Measurements from ENCODE around the gene MED31. TPM values are rescaled to one million over a fixed set of nuclear protein-coding genes. Genes with fewer than 3 reads are reported as not detected.

MED31 gene
- total RNA-seq (ENCODE audit: unreplicated experiment): 12.7 TPM
- long read RNA-seq, transcript MED31-201 (4 exons, 1,654 nt): major isoform, 8 of 12 reads
- long read RNA-seq, partial matches to known transcripts: 0 of 12 reads
- long read RNA-seq, other reads (novel, unspliced or antisense): 0 of 12 reads

- Mint-ChIP-seq H3K9me3 (ENCODE audit: unreplicated experiment) (peaks cover 5% of the 10 kb centered on the region), H3K27me3 (ENCODE audit: unreplicated experiment) (peaks cover 10% of the 10 kb centered on the region), H3K4me3 (ENCODE audit: unreplicated experiment) (peak within 1 kb of the TSS; percentile 99), H3K4me1 (ENCODE audit: low read depth, unreplicated experiment) (peaks cover 22% of the 10 kb centered on the region), H3K27ac (ENCODE audit: unreplicated experiment) (peak within 1 kb of the TSS; percentile 96), H3K36me3 (ENCODE audit: unreplicated experiment) (no peaks in the 10 kb centered on the region)
- TF ChIP-seq CTCF (IDR thresholded peaks at IDR 0.05; ENCODE audit: partially characterized antibody, unreplicated experiment): no peak
- DNase-seq: peak; percentile 97
These were observed at the start of gene MED31, which contains the start of gene C17orf100 for GRCh38 chr17:6651354-6651918. Gene MED31, minus strand, starts transcription at chr17:6651605. Its CDS starts 77 bp downstream, at chr17:6651528. Gene C17orf100, plus strand, starts transcription at chr17:6651762. Its CDS starts 152 bp downstream, at chr17:6651914.

GRCh38 chr17:6700948-6701307 lies 49.5 kb upstream of the MED31 start:
- DNase-seq: no peak
- Mint-ChIP-seq H3K27me3 (ENCODE audit: unreplicated experiment) (peaks cover 2% of the 10 kb centered on the region), H3K9me3 (ENCODE audit: unreplicated experiment) (no peaks in the 10 kb centered on the region), H3K27ac (ENCODE audit: unreplicated experiment) (no peak overlapping the region), H3K4me1 (ENCODE audit: low read depth, unreplicated experiment) (no peaks in the 10 kb centered on the region), H3K4me3 (ENCODE audit: unreplicated experiment) (no peak overlapping the region), H3K36me3 (ENCODE audit: unreplicated experiment) (no peaks in the 10 kb centered on the region)
- no peak for TF ChIP-seq CTCF (IDR thresholded peaks at IDR 0.05; ENCODE audit: partially characterized antibody, unreplicated experiment)

GRCh38 chr17:6699997-6700947 lies 48.9 kb upstream of the MED31 start:
- no peak for TF ChIP-seq CTCF (IDR thresholded peaks at IDR 0.05; ENCODE audit: partially characterized antibody, unreplicated experiment)
- no peaks in the 10 kb centered on the region for H3K4me1 Mint-ChIP-seq (ENCODE audit: low read depth, unreplicated experiment)
- no peaks in the 10 kb centered on the region for H3K36me3 Mint-ChIP-seq (ENCODE audit: unreplicated experiment)
- no peak overlapping the region for H3K27ac Mint-ChIP-seq (ENCODE audit: unreplicated experiment)
- H3K9me3 Mint-ChIP-seq (ENCODE audit: unreplicated experiment): no peaks in the 10 kb centered on the region
- peaks cover 2% of the 10 kb centered on the region for H3K27me3 Mint-ChIP-seq (ENCODE audit: unreplicated experiment)
- no peak for DNase-seq
- no peak overlapping the region for H3K4me3 Mint-ChIP-seq (ENCODE audit: unreplicated experiment)

- Mint-ChIP-seq H3K36me3 (ENCODE audit: unreplicated experiment) (no peaks in the 10 kb centered on the region), H3K4me1 (ENCODE audit: low read depth, unreplicated experiment) (no peaks in the 10 kb centered on the region), H3K27me3 (ENCODE audit: unreplicated experiment) (peaks cover under 1% of the 10 kb centered on the region), H3K27ac (ENCODE audit: unreplicated experiment) (no peak overlapping the region), H3K9me3 (ENCODE audit: unreplicated experiment) (no peaks in the 10 kb centered on the region), H3K4me3 (ENCODE audit: unreplicated experiment) (no peak overlapping the region)
- TF ChIP-seq CTCF (IDR thresholded peaks at IDR 0.05; ENCODE audit: partially characterized antibody, unreplicated experiment): no peak
- no peak for DNase-seq
These were observed 46.6 kb upstream of the MED31 start for GRCh38 chr17:6698004-6698403.

All from glutamatergic neuron (in vitro differentiated cells).